ENCODE measurements around the gene PAMR1.

- TF ChIP-seq POLR2AphosphoS5 (IDR thresholded peaks at IDR 0.05; ENCODE audit: low read length) (no peak), KDM1A (IDR thresholded peaks at IDR 0.05; ENCODE audit: borderline replicate concordance) (no peak), JUNB (IDR thresholded peaks at IDR 0.05) (no peak), SUZ12 (IDR thresholded peaks at IDR 0.05; ENCODE audit: unreplicated experiment) (no peak), TCF3 (IDR thresholded peaks at IDR 0.05; ENCODE audit: borderline replicate concordance, insufficient read depth, low read depth, low read length) (no peak), HCFC1 (IDR thresholded peaks at IDR 0.05; ENCODE audit: low read length) (no peak), RAD21 (IDR thresholded peaks at IDR 0.05; ENCODE audit: insufficient read depth, low read depth, low read length) (no peak), CEBPB (IDR thresholded peaks at IDR 0.05; ENCODE audit: borderline replicate concordance in 1 of 2, low read depth in 2 of 2, low read length in 2 of 2) (no peak), SPI1 (IDR thresholded peaks at IDR 0.05; ENCODE audit: borderline replicate concordance, insufficient read depth, low read depth, low read length) (no peak), MTA2 (IDR thresholded peaks at IDR 0.05; ENCODE audit: low read depth) (no peak), RFX5 (IDR thresholded peaks at IDR 0.05; ENCODE audit: low read depth, low read length) (no peak), PAX8 (IDR thresholded peaks at IDR 0.05) (no peak)
- TF ChIP-seq, protein P1, sequence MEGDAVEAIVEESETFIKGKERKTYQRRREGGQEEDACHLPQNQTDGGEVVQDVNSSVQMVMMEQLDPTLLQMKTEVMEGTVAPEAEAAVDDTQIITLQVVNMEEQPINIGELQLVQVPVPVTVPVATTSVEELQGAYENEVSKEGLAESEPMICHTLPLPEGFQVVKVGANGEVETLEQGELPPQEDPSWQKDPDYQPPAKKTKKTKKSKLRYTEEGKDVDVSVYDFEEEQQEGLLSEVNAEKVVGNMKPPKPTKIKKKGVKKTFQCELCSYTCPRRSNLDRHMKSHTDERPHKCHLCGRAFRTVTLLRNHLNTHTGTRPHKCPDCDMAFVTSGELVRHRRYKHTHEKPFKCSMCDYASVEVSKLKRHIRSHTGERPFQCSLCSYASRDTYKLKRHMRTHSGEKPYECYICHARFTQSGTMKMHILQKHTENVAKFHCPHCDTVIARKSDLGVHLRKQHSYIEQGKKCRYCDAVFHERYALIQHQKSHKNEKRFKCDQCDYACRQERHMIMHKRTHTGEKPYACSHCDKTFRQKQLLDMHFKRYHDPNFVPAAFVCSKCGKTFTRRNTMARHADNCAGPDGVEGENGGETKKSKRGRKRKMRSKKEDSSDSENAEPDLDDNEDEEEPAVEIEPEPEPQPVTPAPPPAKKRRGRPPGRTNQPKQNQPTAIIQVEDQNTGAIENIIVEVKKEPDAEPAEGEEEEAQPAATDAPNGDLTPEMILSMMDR (IDR thresholded peaks at IDR 0.05 in 2 of 3, conservative IDR thresholded peaks at IDR 0.05 in 1 of 3; ENCODE audit: control insufficient read depth in 2 of 3, extremely low read depth in 1 of 3, insufficient read depth in 1 of 3, low read depth in 3 of 3, low read length in 3 of 3) = no peak
These were observed 9.0 kb downstream of the PAMR1 start for GRCh38 chr11:35516403-35516802.
